Activated CD4-positive, alpha-beta T cell treated with anti-CD3 and anti-CD28 coated beads, Interleukin-2, amount 10 ng/mL, durations not matched to agents 24 days and 14 days (primary cell): ENCODE results near the gene EIF3F. TPM values are rescaled to one million over a fixed set of nuclear protein-coding genes. Genes with fewer than 3 reads are reported as not detected.
"Not testable (repeated sequence)": the region's sequence is repeated elsewhere in the genome, so short reads cannot be mapped to it uniquely, and the experiment has no call there.

Experiments used
- DNase-seq: peaks from one replicate; pipeline ENCODE4 v3.0.0; 2022
- H3K27ac Mint-ChIP-seq: one replicate; pipeline ENCODE4 v1.8.0; 2022; ENCODE audit warnings: mild to moderate bottlenecking, mixed read lengths
- H3K27me3 Mint-ChIP-seq: one replicate; pipeline ENCODE4 v1.8.0; 2022; ENCODE audit warnings: mixed read lengths
- H3K36me3 Mint-ChIP-seq: one replicate; pipeline ENCODE4 v1.8.0; 2022; ENCODE audit warnings: low read depth, mild to moderate bottlenecking, mixed read lengths
- H3K4me1 Mint-ChIP-seq: one replicate; pipeline ENCODE4 v1.8.0; 2021; ENCODE audit warnings: mixed read lengths
- H3K4me3 Mint-ChIP-seq: one replicate; pipeline ENCODE4 v1.8.0; 2022; ENCODE audit warnings: mild to moderate bottlenecking, moderate library complexity, mixed read lengths
- H3K9me3 Mint-ChIP-seq: one replicate; pipeline ENCODE4 v1.8.0; 2021; ENCODE audit warnings: mixed read lengths
- intact Hi-C: fragments of 100-400 bp; cut with micrococcal nuclease; formaldehyde crosslinking; loops from one replicate; pipeline ENCODE4 v1.15.1; 2023
- total RNA-seq: library from RNA; stranded (reverse); gene quantifications from 2 replicates; pipeline ENCODE4 v1.2.3, GENCODE V29; 2022

EIF3F gene
- total RNA-seq, 1 donor from 2014 or later: 226 TPM

DNA sequence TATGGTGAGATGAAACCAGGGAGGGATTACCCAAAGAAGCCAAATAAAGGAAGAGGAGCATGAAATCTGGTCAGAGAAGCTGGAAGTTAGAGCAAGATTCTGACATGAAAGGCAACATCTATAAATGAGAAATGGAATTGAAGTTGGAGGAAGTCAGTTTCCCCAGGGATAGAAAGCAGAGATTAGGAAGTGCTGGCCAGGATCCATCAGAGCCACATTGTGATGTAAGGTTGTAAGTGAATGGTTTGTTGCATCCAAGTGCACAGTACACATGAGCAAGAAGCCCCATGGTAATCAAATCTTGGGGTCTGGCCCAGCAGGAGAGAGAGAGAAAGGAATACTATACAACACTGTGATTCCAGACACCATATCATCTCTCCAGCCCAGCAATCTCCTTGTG lies 15.3 kb upstream of the EIF3F start:
- Mint-ChIP-seq H3K9me3 (no peaks in the 10 kb centered on the region), H3K27ac (no peak overlapping the region), H3K27me3 (peaks cover 13% of the 10 kb centered on the region), H3K4me1 (no peaks in the 10 kb centered on the region), H3K4me3 (no peak overlapping the region), H3K36me3 (no peaks in the 10 kb centered on the region)
- no peak for DNase-seq
- intact Hi-C loops: no loop called here

DNA sequence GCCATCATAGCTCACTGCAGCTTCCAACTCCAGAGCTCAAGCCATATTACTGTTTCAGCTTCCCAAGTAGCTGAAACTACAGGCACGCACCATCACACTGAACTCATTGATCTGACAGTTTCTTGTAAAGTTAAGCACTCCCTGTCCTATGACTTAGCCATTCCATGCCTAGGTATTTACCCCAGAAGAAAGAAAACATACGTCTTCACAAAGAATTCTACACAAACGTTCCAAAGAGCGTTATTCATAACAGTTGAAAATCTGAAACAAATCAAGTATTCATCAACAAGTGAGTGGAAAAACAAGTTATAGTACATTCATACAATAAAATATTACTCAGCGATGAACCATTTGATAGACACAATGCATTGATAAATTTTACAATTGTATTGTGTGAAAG lies 14.1 kb upstream of the EIF3F start:
- intact Hi-C loops: no loop called here
- Mint-ChIP-seq H3K9me3 (no peaks in the 10 kb centered on the region), H3K27ac (no peak overlapping the region), H3K36me3 (no peaks in the 10 kb centered on the region), H3K4me3 (no peak overlapping the region), H3K4me1 (no peaks in the 10 kb centered on the region), H3K27me3 (peaks cover 8% of the 10 kb centered on the region)
- DNase-seq: no peak

DNA sequence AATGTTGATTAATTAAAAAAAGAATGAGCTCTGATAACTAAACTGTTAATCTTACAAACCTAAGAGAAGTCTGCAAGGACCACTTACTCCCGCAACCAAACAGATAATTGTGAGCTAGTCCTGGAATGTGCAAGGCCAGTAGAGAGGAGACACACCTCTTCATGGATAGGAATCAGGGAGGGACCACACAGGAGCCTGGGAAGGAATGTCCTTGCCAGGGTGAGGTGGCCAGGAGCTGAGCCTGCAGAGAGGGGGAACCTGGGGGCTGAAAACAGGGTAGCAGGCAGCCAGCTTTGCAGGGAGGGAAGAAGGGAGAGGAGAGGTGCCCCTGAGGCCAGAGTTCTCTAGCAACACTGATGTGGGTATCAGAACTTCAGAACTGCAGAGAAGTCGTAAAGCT lies 12.5 kb upstream of the EIF3F start:
- peak; percentile 30 for DNase-seq
- Mint-ChIP-seq H3K9me3 (no peaks in the 10 kb centered on the region), H3K4me3 (no peak overlapping the region), H3K4me1 (no peaks in the 10 kb centered on the region), H3K27ac (no peak overlapping the region), H3K27me3 (peaks cover 5% of the 10 kb centered on the region), H3K36me3 (no peaks in the 10 kb centered on the region)
- intact Hi-C loops: no loop called here

GRCh38 chr11:7977232-7977917 lies 9.8 kb upstream of the EIF3F start:
- intact Hi-C loops: no loop called here
- Mint-ChIP-seq H3K4me1 (no peaks in the 10 kb centered on the region), H3K9me3 (no peaks in the 10 kb centered on the region), H3K27ac (no peak overlapping the region), H3K4me3 (no peak overlapping the region), H3K36me3 (no peaks in the 10 kb centered on the region), H3K27me3 (peaks cover 3% of the 10 kb centered on the region)
- peak; percentile 21 for DNase-seq

GRCh38 chr11:7981619-7982157 lies 5.4 kb upstream of the EIF3F start:
- H3K9me3 Mint-ChIP-seq: no peaks in the 10 kb centered on the region
- H3K4me1 Mint-ChIP-seq: peaks cover 5% of the 10 kb centered on the region
- DNase-seq: no peak
- H3K27ac Mint-ChIP-seq: no peak overlapping the region
- H3K36me3 Mint-ChIP-seq: no peaks in the 10 kb centered on the region
- intact Hi-C loops: no loop called here
- no peak overlapping the region for H3K4me3 Mint-ChIP-seq
- H3K27me3 Mint-ChIP-seq: no peaks in the 10 kb centered on the region

GRCh38 chr11:7982582-7983119 lies 4.5 kb upstream of the EIF3F start:
- Mint-ChIP-seq H3K9me3 (no peaks in the 10 kb centered on the region), H3K27ac (no peak overlapping the region), H3K4me1 (peaks cover 8% of the 10 kb centered on the region), H3K36me3 (peaks cover under 1% of the 10 kb centered on the region), H3K4me3 (no peak overlapping the region), H3K27me3 (no peaks in the 10 kb centered on the region)
- intact Hi-C loops: no loop called here
- no peak for DNase-seq

- Mint-ChIP-seq H3K9me3 (no peaks in the 10 kb centered on the region), H3K4me3 (no peak overlapping the region), H3K36me3 (peaks cover 7% of the 10 kb centered on the region), H3K27ac (no peak overlapping the region), H3K27me3 (no peaks in the 10 kb centered on the region), H3K4me1 (peaks cover 13% of the 10 kb centered on the region)
- no peak for DNase-seq
- intact Hi-C loops: no loop called here
These were observed 3.1 kb upstream of the EIF3F start for GRCh38 chr11:7983832-7984590.

GRCh38 chr11:7987560-7987883 lies 385 bp downstream of the EIF3F start:
- Mint-ChIP-seq H3K27ac (peak overlapping the region; percentile 95), H3K4me1 (peaks cover 23% of the 10 kb centered on the region), H3K36me3 (peaks cover 28% of the 10 kb centered on the region), H3K4me3 (peak overlapping the region; percentile 95)
- intact Hi-C loops: loop anchor here (1.0 to 5.0 kb wide), 5 partner anchors 31 to 1305 kb away; partner anchors contain the start of genes MRPL17, RPL27A, TMEM9B and TRIM66
- H3K9me3 Mint-ChIP-seq, DNase-seq, H3K27me3 Mint-ChIP-seq: not testable (repeated sequence)

DNA sequence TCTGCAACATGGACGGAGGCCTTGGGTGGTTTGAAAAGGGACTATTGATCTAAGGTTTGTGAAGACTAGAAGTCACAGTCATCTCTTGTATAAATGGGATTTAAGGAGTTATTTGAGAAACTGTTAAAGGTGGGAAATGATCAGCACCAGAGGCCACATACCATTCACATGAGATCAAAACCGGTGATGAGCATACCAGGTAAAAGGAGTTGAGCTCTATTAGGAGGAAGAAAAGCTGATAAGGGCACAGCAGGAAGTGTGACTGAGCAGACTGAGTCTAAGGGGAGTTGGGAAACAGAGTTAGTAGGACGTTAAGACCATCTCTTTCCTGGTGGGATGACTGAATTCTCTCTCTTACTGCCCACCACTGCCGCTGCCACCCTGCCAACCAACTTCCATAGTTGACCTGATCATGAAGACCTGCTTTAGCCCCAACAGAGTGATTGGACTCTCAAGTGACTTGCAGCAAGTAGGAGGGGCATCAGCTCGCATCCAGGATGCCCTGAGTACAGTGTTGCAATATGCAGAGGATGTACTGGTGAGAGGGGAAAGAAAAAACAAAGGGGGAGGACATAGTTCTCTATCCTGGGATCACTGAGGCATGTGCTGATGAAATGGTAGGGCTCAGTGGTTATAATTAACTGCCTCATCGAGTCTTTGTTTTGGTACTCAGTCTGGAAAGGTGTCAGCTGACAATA lies 7.6 kb downstream of the EIF3F start:
- intact Hi-C loops: no loop called here
- Mint-ChIP-seq H3K27me3 (no peaks in the 10 kb centered on the region), H3K36me3 (peaks cover 73% of the 10 kb centered on the region), H3K27ac (peak overlapping the region; percentile 13), H3K4me3 (no peak overlapping the region), H3K4me1 (peaks cover 18% of the 10 kb centered on the region), H3K9me3 (no peaks in the 10 kb centered on the region)
- DNase-seq: no peak

- no peaks in the 10 kb centered on the region for H3K9me3 Mint-ChIP-seq
- intact Hi-C loops: loop anchor here (10.0 kb wide), 1 partner anchor 265 kb away; the partner anchor contains the start of gene LMO1
- no peak overlapping the region for H3K4me3 Mint-ChIP-seq
- H3K27me3 Mint-ChIP-seq: no peaks in the 10 kb centered on the region
- peaks cover 7% of the 10 kb centered on the region for H3K4me1 Mint-ChIP-seq
- H3K36me3 Mint-ChIP-seq: peaks cover 42% of the 10 kb centered on the region
- no peak overlapping the region for H3K27ac Mint-ChIP-seq
- no peak for DNase-seq
These were observed 12.7 kb downstream of the EIF3F start for GRCh38 chr11:7999795-8000194.

DNA sequence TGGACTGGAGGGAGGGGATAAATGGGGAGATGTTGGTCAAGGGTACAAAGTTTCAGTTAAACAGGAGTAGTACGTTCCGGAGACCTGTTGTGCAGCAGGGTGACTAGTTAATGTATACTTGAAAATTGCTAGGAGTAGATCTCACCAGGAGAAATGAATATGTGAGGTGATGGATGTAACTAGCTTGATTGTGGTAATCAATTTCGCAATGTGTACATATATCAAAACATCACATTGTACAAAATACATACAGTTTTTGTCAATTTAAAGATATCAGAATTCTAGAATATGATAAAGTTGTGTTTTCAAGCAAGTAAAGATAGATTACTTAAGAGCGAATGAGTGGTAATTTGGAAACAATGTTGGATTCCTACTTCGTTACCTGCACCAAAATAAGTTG lies 13.3 kb downstream of the EIF3F start:
- H3K9me3 Mint-ChIP-seq: no peaks in the 10 kb centered on the region
- peaks cover 2% of the 10 kb centered on the region for H3K4me1 Mint-ChIP-seq
- H3K27ac Mint-ChIP-seq: no peak overlapping the region
- DNase-seq: no peak
- H3K27me3 Mint-ChIP-seq: no peaks in the 10 kb centered on the region
- intact Hi-C loops: loop anchor here (10.0 kb wide), 1 partner anchor 264 kb away; the partner anchor contains the start of gene LMO1
- no peak overlapping the region for H3K4me3 Mint-ChIP-seq
- H3K36me3 Mint-ChIP-seq: peaks cover 36% of the 10 kb centered on the region

DNA sequence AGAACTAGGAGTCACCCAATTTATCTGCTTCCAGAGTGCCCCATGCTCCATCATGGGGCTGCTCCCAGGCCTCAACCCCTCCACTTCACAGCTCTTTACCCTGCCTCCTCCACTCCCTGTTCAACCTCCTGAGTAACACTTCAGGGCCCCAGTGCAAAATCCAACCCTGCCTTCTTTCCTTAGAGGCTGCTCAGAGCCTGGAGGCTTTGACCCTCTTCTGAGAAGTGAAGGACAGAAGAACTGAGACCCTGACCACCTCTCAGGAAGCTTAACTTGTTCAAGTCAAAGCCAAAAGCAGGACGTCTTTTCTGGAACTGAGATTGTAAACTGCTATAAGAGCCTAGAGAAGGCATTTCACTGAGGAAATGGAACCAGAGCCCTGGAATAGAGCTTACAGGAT lies 15.5 kb downstream of the EIF3F start:
- no peak for DNase-seq
- Mint-ChIP-seq H3K27ac (no peak overlapping the region), H3K9me3 (no peaks in the 10 kb centered on the region), H3K4me1 (no peaks in the 10 kb centered on the region), H3K27me3 (no peaks in the 10 kb centered on the region), H3K36me3 (peaks cover 14% of the 10 kb centered on the region), H3K4me3 (no peak overlapping the region)
- intact Hi-C loops: loop anchor here (10.0 kb wide), 1 partner anchor 262 kb away; the partner anchor contains the start of gene LMO1

DNA sequence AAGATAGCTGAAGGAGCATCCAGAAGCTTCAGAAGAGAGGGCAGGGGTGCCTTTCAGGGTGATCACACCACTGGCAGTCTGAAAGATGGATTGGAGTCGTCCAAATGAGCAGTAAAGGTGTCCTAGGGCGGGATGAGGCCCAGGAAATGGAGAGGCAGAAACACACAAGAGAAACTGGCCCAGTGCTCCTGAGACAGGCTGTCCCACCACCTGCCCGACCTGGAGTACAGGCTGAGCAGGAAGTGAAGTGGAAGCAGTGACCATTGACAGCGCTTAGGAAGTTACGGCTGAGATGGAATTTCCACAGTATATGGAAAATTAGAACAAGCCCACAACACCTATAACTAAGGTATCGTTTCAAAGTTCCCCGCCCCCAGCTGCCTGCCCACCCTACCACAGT lies 16.1 kb downstream of the EIF3F start:
- Mint-ChIP-seq H3K36me3 (peaks cover 11% of the 10 kb centered on the region), H3K4me3 (no peak overlapping the region), H3K27me3 (no peaks in the 10 kb centered on the region), H3K27ac (no peak overlapping the region), H3K4me1 (no peaks in the 10 kb centered on the region), H3K9me3 (no peaks in the 10 kb centered on the region)
- intact Hi-C loops: loop anchor here (10.0 kb wide), 1 partner anchor 262 kb away; the partner anchor contains the start of gene LMO1
- DNase-seq: no peak
